GM12892 (cell line): ENCODE results near the gene CACNB4.

Source experiments
- DNase-seq: peaks from one replicate; pipeline ENCODE4 v3.0.0; 2011; ENCODE audit not compliant: insufficient read length
- FAIRE-seq: peaks from 2 replicates; lab custom pipeline; 2011; peaks lifted over from hg19 to GRCh38; lab: Jason Lieb, UNC
- POLR2A ChIP-seq: IDR thresholded peaks from 2 replicates; pipeline ENCODE4 v1.6.1; 2011; ENCODE audit warnings: low read depth, low read length, control low read depth
- POLR2AphosphoS5 ChIP-seq: IDR thresholded peaks from 2 replicates; pipeline ENCODE4 v1.6.1; 2011; ENCODE audit warnings: low read depth, low read length, control low read depth
- TAF1 ChIP-seq: IDR thresholded peaks from 2 replicates; pipeline ENCODE4 v1.6.1; 2011; ENCODE audit warnings: low read depth, mild to moderate bottlenecking, control low read depth, low read length, borderline replicate concordance

Gene CACNB4

GRCh38 chr2:151789055-151789834, 309.6 kb downstream of the CACNB4 start:
- no peak for DNase-seq
- TF ChIP-seq TAF1 (no peak), POLR2A (no peak), POLR2AphosphoS5 (no peak)
- FAIRE-seq, result no peak

GRCh38 chr2:151786483-151786882, 312.4 kb downstream of the CACNB4 start:
- no peak for FAIRE-seq
- no peak for DNase-seq
- TF ChIP-seq POLR2A (no peak), POLR2AphosphoS5 (no peak), TAF1 (no peak)

GRCh38 chr2:151786077-151786476, 312.8 kb downstream of the CACNB4 start:
- TF ChIP-seq POLR2AphosphoS5 (no peak), POLR2A (no peak), TAF1 (no peak)
- no peak for FAIRE-seq

GRCh38 chr2:151783133-151783520, 315.7 kb downstream of the CACNB4 start:
- no peak for DNase-seq
- TF ChIP-seq POLR2AphosphoS5, result no peak
- no peak for TF ChIP-seq POLR2A
- no peak for TF ChIP-seq TAF1
- no peak for FAIRE-seq

More at GRCh38 chr2:151786077-151786476, 312.8 kb downstream of the CACNB4 start:
- no peak for DNase-seq
